ENCODE data around the gene CHTF18. TPM values are rescaled to one million over a fixed set of nuclear protein-coding genes. Genes with fewer than 3 reads are reported as not detected.

Gene CHTF18
- polyA plus RNA-seq, 3 donors, result 0.57 to 13.8 (median 2.2) TPM

DNA sequence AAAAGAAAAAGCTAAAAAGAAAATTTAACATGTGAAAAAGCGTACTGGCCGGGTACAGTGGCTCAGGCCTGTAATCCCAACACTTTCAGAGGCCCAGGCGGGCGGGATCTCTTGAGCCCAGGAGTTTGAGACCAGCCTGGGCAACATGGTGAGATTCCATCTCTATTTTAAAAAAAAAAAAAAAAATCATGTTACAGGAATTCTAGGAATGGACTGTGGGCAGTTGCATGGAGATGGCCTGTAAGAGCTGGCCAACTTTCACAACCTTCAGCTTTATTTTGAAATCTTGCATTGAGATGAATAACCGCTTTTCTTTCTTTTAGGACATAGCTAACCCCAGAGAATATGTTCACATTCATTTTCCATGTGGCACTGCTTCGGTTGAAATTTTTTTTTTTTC, 39.4 kb upstream of the CHTF18 start:
- Mint-ChIP-seq H3K4me3 (no peak overlapping the region), H3K4me1 (peaks cover 6% of the 10 kb centered on the region), H3K27me3 (ENCODE audit: low read depth in 3 of 3) (peaks cover 0 to 4% (median 0%) of the 10 kb centered on the region in 3 donors), H3K27ac (peak overlapping the region in 1 of 7 donors; percentile 7), H3K36me3 (no peaks in the 10 kb centered on the region), H3K9me3 (no peaks in the 10 kb centered on the region)
- peaks cover 1 to 6% of the 10 kb centered on the region in 2 donors for H3K4me1 ChIP-seq (ENCODE audit: control insufficient read depth in 1 of 2, insufficient read depth in 2 of 2, low read length in 2 of 2)
- H3K27ac ChIP-seq (ENCODE audit: low read depth in 1 of 2, low read length in 2 of 2), result no peak overlapping the region
- TF ChIP-seq, protein P1, sequence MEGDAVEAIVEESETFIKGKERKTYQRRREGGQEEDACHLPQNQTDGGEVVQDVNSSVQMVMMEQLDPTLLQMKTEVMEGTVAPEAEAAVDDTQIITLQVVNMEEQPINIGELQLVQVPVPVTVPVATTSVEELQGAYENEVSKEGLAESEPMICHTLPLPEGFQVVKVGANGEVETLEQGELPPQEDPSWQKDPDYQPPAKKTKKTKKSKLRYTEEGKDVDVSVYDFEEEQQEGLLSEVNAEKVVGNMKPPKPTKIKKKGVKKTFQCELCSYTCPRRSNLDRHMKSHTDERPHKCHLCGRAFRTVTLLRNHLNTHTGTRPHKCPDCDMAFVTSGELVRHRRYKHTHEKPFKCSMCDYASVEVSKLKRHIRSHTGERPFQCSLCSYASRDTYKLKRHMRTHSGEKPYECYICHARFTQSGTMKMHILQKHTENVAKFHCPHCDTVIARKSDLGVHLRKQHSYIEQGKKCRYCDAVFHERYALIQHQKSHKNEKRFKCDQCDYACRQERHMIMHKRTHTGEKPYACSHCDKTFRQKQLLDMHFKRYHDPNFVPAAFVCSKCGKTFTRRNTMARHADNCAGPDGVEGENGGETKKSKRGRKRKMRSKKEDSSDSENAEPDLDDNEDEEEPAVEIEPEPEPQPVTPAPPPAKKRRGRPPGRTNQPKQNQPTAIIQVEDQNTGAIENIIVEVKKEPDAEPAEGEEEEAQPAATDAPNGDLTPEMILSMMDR (IDR thresholded peaks at IDR 0.05), result no peak
- no peak overlapping the region for H2AFZ ChIP-seq (ENCODE audit: insufficient read depth, low read depth, low read length, poor library complexity, severe bottlenecking)
- no peak overlapping the region for H3K4me3 ChIP-seq (replicated peaks in 1 of 3; ENCODE audit: low read depth in 2 of 3, low read length in 3 of 3)
- intact Hi-C loops (cut with micrococcal nuclease), result no loop called here
- H4K20me1 ChIP-seq (ENCODE audit: insufficient read depth, low read length), result no peaks in the 10 kb centered on the region
- H3K27me3 ChIP-seq (ENCODE audit: control insufficient read depth in 2 of 2, insufficient read depth in 2 of 2, low read length in 2 of 2), result no peaks in the 10 kb centered on the region
- H3K79me2 ChIP-seq (ENCODE audit: insufficient read depth, low read length), result no peaks in the 10 kb centered on the region
- H3K4me2 ChIP-seq (replicated peaks; ENCODE audit: extremely low read depth, low read length, poor library complexity, severe bottlenecking), result no peak overlapping the region
- H3K9ac ChIP-seq (ENCODE audit: insufficient read depth, low read length, poor library complexity, severe bottlenecking), result no peak overlapping the region
- no peak for DNase-seq
- WGBS (ENCODE audit: insufficient coverage), result 100% methylated on average over 2 of the region's 6 CpGs
- H3K36me3 ChIP-seq (replicated peaks in 1 of 2; ENCODE audit: control insufficient read depth in 1 of 2, insufficient read depth in 2 of 2, low read length in 2 of 2), result no peaks in the 10 kb centered on the region
- no peaks in the 10 kb centered on the region for H3K9me3 ChIP-seq (replicated peaks in 1 of 2; ENCODE audit: control insufficient read depth in 1 of 2, insufficient read depth in 1 of 2, low read length in 2 of 2)

DNA sequence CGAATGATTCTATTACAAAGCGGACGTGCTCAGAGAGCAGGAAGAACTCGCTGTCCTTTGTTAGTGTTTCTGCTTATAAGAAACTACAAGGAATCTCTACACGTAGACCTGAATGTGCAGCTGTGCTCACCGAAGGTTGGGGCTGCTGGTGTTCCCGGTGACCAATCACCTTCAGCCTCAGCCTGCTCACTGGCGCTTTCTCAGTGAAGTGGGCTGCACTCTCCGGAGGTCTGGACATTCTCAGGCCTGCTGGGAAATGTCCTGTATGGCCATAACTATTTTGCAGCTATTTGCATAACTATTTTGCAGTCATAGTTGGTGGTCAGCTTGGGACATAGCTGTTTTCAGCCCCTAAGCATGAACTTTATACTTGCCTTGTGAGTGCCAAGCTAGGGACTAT, 37.9 kb upstream of the CHTF18 start:
- no peaks in the 10 kb centered on the region for H3K36me3 ChIP-seq (replicated peaks in 1 of 2; ENCODE audit: control insufficient read depth in 1 of 2, insufficient read depth in 2 of 2, low read length in 2 of 2)
- no peak overlapping the region for H3K4me2 ChIP-seq (replicated peaks; ENCODE audit: extremely low read depth, low read length, poor library complexity, severe bottlenecking)
- 95% methylated on average over 7 of the region's 9 CpGs for WGBS (ENCODE audit: insufficient coverage)
- H3K9ac ChIP-seq (ENCODE audit: insufficient read depth, low read length, poor library complexity, severe bottlenecking), result no peak overlapping the region
- no peaks in the 10 kb centered on the region for H3K9me3 ChIP-seq (replicated peaks in 1 of 2; ENCODE audit: control insufficient read depth in 1 of 2, insufficient read depth in 1 of 2, low read length in 2 of 2)
- H3K9me3 Mint-ChIP-seq, result no peaks in the 10 kb centered on the region
- no peak overlapping the region for H3K4me3 Mint-ChIP-seq
- H3K27me3 ChIP-seq (ENCODE audit: control insufficient read depth in 2 of 2, insufficient read depth in 2 of 2, low read length in 2 of 2), result no peaks in the 10 kb centered on the region
- no peak overlapping the region for H3K4me3 ChIP-seq (replicated peaks in 1 of 3; ENCODE audit: low read depth in 2 of 3, low read length in 3 of 3)
- H3K4me1 Mint-ChIP-seq, result peaks cover 18% of the 10 kb centered on the region
- no peak for DNase-seq
- H3K4me1 ChIP-seq (ENCODE audit: control insufficient read depth in 1 of 2, insufficient read depth in 2 of 2, low read length in 2 of 2), result peaks cover 16 to 21% of the 10 kb centered on the region in 2 donors
- H3K36me3 Mint-ChIP-seq, result no peaks in the 10 kb centered on the region
- H3K79me2 ChIP-seq (ENCODE audit: insufficient read depth, low read length), result no peaks in the 10 kb centered on the region
- intact Hi-C loops (cut with micrococcal nuclease), result no loop called here
- peaks cover 0 to 4% (median 0%) of the 10 kb centered on the region in 3 donors for H3K27me3 Mint-ChIP-seq (ENCODE audit: low read depth in 3 of 3)
- no peak overlapping the region for H3K27ac ChIP-seq (ENCODE audit: low read depth in 1 of 2, low read length in 2 of 2)
- no peak overlapping the region for H3K27ac Mint-ChIP-seq
- H2AFZ ChIP-seq (ENCODE audit: insufficient read depth, low read depth, low read length, poor library complexity, severe bottlenecking), result no peak overlapping the region
- H4K20me1 ChIP-seq (ENCODE audit: insufficient read depth, low read length), result no peaks in the 10 kb centered on the region
- TF ChIP-seq, protein P1 (IDR thresholded peaks at IDR 0.05), result no peak
